Stimulated activated CD4-positive, alpha-beta T cell treated with anti-CD3 and anti-CD28 coated beads, Interleukin-12 subunit alpha, Interleukin-12 subunit beta, amount 100 ng/mL, for 24 hours (primary cell): Measurements from ENCODE around the gene VCP.
A peak's percentile ranks its signal among the peaks of the same experiment; 100 is the strongest.

Experiments used
- DNase-seq, 2 experiments: peaks; one replicate each; pipeline ENCODE4 v3.0.0-alpha.2; 2020; ENCODE audit warnings: low read depth in 2 of 2

VCP gene

GRCh38 chr9:35072461-35073278, at the start of gene VCP:
Gene VCP, minus strand, starts transcription at chr9:35072625. Its CDS starts 272 bp downstream, at chr9:35072353.
- peak; percentile 95 to 97 for DNase-seq

DNA sequence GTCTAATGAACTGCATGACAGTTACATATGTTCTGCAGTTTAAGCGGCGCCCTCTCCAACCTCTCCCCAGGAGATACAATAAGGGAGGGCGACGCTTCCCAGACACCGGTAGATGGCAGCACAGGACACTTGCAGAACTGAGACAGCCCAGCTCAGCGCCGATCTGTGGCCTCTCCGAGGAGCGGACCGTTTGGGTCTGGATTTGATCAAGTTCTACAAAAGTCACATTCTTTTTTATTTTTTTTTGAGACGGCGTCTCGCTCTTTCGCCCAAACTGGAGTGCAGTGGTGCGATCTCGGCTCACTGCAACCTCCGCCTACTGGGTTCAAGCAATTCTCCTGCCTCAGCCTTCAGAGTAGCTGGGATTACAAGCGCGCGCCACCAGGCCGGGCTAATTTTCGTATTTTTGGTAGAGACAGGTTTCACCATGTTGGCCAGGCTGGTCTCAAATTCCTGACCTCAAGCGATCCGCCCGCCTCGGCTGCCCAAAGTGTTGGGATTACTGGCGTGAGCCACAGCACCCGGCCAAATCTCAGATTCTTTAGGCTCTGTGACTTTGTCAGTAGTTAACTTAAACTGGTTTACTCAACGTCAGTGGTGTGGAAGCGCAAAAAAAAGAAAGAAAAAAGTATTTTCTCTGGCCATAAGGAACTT, 44.6 kb upstream of the VCP start:
- peak; percentile 71 to 78 for DNase-seq

DNA sequence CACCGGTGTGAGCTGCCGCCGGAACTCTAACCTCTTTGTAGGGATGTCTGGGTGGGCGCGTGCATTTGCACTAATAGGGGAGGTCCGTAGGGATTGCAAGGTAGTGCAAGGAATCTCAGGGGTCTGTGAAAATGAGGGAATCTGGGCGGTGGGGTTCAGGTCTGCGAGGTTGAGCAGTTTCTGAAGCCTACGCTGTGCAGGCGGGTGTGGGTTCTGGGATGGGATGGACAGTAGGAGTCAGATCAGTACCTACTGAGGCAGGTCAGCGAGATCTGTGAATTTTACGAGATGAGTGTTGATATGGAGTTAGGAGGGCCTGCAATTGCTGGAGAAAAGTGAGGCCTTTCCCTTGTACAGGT, 44.1 kb upstream of the VCP start:
- no peak for DNase-seq

DNA sequence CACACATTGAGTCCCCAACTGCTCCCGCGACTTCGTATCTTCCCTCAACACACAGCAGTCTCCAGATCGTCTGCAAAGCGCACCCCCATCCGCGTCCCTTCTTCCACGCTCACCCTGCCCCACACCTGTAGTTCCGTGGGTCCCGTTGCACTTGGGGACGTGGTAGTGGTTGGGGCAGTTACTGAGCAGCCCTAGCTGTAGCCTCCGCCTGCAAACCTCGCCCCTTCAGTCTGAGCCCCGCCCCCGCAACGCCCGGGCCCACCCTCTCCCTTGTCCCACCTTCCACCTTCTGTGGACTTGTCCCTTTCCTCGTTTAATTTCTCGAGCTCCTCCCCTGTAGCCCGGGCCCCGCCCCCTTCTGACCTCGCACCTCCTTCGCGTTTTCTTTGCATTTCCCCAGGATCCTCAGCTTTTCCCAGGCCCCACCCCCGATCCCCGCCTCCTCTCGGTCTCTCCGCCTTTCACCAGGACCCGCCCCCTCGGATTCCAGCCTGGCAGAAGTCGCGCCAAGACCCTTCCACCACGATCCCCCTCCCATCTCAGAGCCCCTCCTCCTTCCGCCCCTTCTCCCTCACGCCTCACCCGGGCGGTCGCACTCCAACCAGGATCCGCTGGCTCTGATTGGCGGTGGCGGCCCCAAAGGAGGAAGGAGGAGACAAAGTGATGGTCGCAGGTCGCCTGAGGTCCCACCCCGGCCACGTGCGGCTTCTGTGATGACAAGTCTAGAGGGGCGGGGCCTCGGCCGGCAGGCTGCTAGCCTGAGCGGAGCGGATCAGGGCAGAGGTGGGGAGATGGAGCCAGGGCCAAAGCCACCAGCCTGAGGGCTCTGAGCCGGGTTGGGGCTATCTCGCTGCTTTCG, 43.5 kb upstream of the VCP start, which contains the start of gene ATOSB:
TSS of gene ATOSB (minus strand) at position 183 of the 859 bp plus-strand sequence. CDS start 7,588 bp downstream, outside the sequence.
- DNase-seq, result peak; percentile 85 to 89

- no peak for DNase-seq
Measured at GRCh38 chr9:35114840-35115628, 42.6 kb upstream of the VCP start.

DNA sequence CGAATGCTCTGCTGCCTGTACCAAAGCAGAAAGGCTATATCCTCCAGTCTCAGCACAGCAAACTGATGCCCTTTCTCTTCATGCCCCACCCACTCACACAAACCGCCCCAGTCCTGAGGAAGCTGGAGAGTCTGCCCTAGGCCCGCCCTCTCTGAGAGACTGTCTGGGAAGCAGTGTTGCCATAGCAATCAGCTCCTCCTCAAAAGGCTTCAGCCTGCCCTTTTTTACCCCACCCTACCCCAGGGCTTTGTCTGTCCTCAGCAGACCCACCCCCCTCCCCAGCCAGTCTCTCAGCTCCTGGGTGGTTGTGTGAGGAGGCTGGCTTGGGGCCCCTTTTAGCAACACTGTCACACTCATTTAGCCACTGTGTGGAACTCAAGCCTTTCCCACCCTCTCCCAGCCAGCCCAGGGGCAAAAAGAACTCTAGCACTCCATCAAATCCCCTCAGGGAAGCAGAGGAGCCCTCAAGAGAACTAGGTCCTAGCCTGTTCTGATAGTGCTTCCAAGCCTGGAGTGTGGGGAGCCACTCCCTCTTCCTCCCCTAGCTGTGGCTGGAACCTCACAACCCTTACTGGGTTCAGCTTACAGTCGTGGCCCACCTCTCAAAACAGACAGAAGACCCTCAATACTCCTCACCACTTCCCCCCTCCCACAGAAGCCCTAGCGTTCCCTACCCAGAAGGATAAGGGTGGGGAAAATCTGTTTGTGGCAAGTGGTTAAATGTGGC, 41.9 kb upstream of the VCP start:
- peak in 1 of 2 experiments; percentile 60 for DNase-seq

DNA sequence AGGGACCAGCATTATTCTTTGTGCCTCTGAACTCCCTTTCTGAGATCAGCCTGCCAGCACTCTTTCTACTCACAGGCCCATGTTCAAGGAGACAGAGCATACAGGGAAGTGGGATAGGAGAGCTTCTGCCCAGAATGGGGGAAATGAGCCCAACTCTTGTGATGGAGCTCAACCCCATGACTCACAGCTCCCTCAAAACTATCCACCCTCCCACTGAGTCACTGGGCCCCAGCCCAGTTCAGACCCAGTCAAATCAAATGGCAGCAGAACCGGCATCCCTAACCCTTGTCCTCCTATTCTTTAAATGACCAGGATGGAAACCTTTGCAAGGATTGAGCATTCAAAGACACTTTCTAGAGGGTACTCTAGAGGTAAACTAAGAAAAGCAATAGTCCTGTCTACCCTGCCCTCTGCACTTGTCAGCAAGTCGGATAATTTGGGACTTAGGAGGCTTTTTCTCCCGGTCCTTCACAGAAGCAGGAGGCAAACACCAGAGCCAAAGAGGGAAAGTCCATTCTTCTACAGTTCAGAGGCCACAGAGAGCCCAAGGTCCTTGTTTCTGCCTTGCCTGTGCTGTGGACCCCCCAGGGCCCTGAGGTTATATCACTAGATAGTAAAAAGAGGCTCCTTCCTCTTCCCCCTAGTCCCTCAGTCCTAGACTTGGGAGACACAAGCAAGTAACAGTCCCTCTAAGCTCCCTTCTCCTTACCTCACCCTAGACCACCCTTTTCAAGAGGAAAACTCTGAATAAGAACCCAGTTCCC, 40.0 kb upstream of the VCP start:
- DNase-seq, result no peak

GRCh38 chr9:35111001-35111933, 38.8 kb upstream of the VCP start:
- DNase-seq, result peak; percentile 91 to 95

DNA sequence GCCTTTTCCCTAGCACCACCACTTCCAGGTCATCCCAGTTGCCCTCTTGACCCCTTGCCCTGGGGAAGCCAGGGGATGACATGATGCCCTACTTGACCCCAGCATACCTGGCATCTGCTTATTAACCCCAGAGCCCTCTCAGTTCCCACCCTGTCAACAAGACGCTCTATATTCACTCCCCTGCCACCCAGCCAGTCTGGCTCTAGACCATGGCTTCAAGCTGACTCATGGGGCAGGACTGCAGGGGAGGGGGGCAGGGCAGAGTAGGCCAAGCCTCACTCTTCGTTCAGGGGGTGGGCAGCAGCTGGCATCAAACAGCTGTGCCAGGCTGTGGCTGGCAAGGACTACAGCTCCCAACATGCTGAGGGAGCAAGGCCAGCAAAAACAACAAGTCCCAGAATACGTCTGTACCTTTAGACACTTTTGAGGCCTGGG, 37.9 kb upstream of the VCP start:
- no peak for DNase-seq

GRCh38 chr9:35108946-35109575, 36.6 kb upstream of the VCP start:
- DNase-seq, result no peak

- DNase-seq, result no peak
Measured at GRCh38 chr9:35108461-35108860, 36.0 kb upstream of the VCP start.

- no peak for DNase-seq
Measured at GRCh38 chr9:35107297-35108290, 35.2 kb upstream of the VCP start.

DNA sequence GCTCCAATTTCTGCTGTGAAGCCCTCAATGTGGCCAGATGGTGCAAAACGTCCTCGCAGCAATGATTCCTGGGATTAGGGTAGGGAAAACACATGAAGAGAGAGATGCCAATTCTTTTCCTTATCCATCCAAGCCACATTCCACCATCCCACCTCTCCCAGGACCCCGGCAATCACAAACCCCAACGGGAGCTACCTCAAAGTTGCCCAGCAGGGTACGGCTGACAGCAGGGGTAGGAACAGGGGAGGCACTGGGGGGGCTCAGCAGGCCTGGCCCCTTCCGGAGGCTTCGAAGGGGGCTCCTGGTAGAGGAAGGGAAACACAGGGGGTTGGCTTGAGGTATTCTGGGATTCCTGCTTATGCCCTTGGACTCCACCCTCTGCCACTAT, 33.9 kb upstream of the VCP start:
- no peak for DNase-seq

GRCh38 chr9:35105571-35106342, 33.3 kb upstream of the VCP start:
- no peak for DNase-seq

DNA sequence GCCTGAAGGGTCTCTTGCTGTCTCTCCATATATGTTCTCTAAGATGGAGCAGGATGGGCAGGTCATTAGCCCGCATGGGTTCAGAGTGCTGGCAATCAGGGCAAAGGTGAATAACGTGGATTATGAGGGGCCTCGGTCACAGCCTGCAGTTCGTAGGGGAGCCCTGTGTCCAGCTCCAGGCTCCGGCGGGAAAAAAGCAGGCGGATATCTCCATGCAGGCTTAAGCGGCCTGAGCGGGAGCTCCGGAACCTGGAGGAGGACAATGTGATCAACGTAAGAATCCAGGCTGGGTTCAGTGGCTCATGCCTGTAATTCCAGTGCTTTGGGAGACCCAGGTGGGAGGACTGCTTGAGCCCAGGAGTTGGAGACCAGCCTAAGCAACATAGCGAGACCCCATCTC, 32.7 kb upstream of the VCP start:
- no peak for DNase-seq

GRCh38 chr9:35104586-35104985, 32.2 kb upstream of the VCP start:
- no peak for DNase-seq
